ENCODE results near the gene PRDM15.

Gene PRDM15

GRCh38 chr21:41858466-41859296 is 20.5 kb downstream of the PRDM15 start:
- no peak for DNase-seq (ENCODE audit: low read depth)
- no peak for TF ChIP-seq CTCF (conservative IDR thresholded peaks at IDR 0.05; ENCODE audit: low read depth, low read length)

GRCh38 chr21:41857771-41858300 is 21.3 kb downstream of the PRDM15 start:
- H3K4me3 ChIP-seq (ENCODE audit: low read length): no peak overlapping the region
- DNase-seq (ENCODE audit: low read depth): no peak
- no peak for TF ChIP-seq CTCF (conservative IDR thresholded peaks at IDR 0.05; ENCODE audit: low read depth, low read length)

More at GRCh38 chr21:41858466-41859296, 20.5 kb downstream of the PRDM15 start:
- H3K4me3 ChIP-seq (ENCODE audit: low read length): no peak overlapping the region

- no peak overlapping the region for H3K4me3 ChIP-seq (ENCODE audit: low read length)
- DNase-seq (ENCODE audit: low read depth): no peak
- no peak for TF ChIP-seq CTCF (conservative IDR thresholded peaks at IDR 0.05; ENCODE audit: low read depth, low read length)
Measured at GRCh38 chr21:41856572-41856971, 22.6 kb downstream of the PRDM15 start.

GRCh38 chr21:41854426-41854995 is 24.6 kb downstream of the PRDM15 start:
- DNase-seq (ENCODE audit: low read depth): no peak
- H3K4me3 ChIP-seq (ENCODE audit: low read length): no peak overlapping the region
- TF ChIP-seq CTCF (conservative IDR thresholded peaks at IDR 0.05; ENCODE audit: low read depth, low read length): no peak

GRCh38 chr21:41852929-41853320 is 26.2 kb downstream of the PRDM15 start:
- no peak overlapping the region for H3K4me3 ChIP-seq (ENCODE audit: low read length)
- TF ChIP-seq CTCF (conservative IDR thresholded peaks at IDR 0.05; ENCODE audit: low read depth, low read length): no peak
- DNase-seq (ENCODE audit: low read depth): no peak

GRCh38 chr21:41852151-41852928 is 26.8 kb downstream of the PRDM15 start:
- H3K4me3 ChIP-seq (ENCODE audit: low read length): no peak overlapping the region
- no peak for TF ChIP-seq CTCF (conservative IDR thresholded peaks at IDR 0.05; ENCODE audit: low read depth, low read length)
- DNase-seq (ENCODE audit: low read depth): no peak

Measured in retinal pigment epithelial cell (primary cell).